DOHH2 (cell line): ENCODE measurements around the gene GTF2F1.

Source experiments
- CTCF ChIP-seq: fragments of 200-600 bp; sonication (generic); IDR thresholded peaks from one replicate; pipeline ENCODE4 v1.5.1; 2014; ENCODE audit warnings: antibody characterized with exemption, mild to moderate bottlenecking, low read depth, low read length; ENCODE audit not compliant: poor library complexity, severe bottlenecking
- EZH2phosphoT487 ChIP-seq: fragments of 200-600 bp; sonication (generic); IDR thresholded peaks from 2 replicates; pipeline ENCODE4 v1.6.1; 2017; ENCODE audit warnings: borderline replicate concordance, mild to moderate bottlenecking, antibody characterized with exemption, low read length, moderate library complexity, mixed read lengths

DNA sequence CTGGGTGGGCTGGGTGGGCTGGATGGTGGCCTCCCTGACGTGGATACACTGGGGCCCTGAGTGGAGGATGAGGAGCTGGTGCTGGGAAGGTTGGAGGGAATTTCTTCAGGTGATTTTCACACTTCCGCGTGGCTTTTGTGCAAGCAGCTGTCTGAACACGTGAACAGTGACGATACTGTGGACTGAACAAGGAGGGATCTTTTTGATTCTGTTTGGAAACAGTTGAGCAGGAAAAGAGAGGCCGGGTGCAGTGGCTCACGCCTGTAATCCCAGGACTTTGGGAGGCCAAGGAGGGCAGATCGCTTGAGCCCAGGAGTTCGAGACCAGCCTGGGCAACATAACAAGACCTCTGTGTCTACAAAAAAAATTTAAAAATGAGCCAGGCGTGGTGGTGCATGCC, 9.1 kb upstream of the GTF2F1 start:
- no peak for TF ChIP-seq CTCF
- TF ChIP-seq EZH2phosphoT487: no peak
